H1 (cell line): Measurements from ENCODE around the gene GHRHR.

Source experiments
- CHD2 ChIP-seq: IDR thresholded peaks from 2 replicates; pipeline ENCODE4 v1.6.1; 2012; ENCODE audit warnings: low read length, improper control_type of control experiment
- RNF2 ChIP-seq: fragments of 200-900, 300-1000 bp; sonication (generic); IDR thresholded peaks from 2 replicates; pipeline ENCODE4 v1.7.1; 2016; ENCODE audit warnings: borderline replicate concordance, low read depth, mild to moderate bottlenecking, antibody characterized with exemption, low read length; ENCODE audit not compliant: poor library complexity, severe bottlenecking; ENCODE audit errors: missing control alignments
- YY1 ChIP-seq: IDR thresholded peaks from 2 replicates; pipeline ENCODE4 v1.6.1; 2011; ENCODE audit warnings: low read depth, mild to moderate bottlenecking, low read length
- TF ChIP-seq, protein P1 (sequence below), 3 experiments: IDR thresholded peaks; 1 replicate in 2 of 3; 2 replicates in 1 of 3; pipeline versions ENCODE4 v1.5.1 to v1.6.1; 2011; ENCODE audit warnings: low read length in 3 of 3, mild to moderate bottlenecking in 3 of 3, inconsistent platforms in 2 of 3, low read depth in 1 of 3, moderate library complexity in 1 of 3; ENCODE audit not compliant: insufficient read depth in 1 of 3; ENCODE audit errors: control extremely low read depth in 1 of 3

DNA sequence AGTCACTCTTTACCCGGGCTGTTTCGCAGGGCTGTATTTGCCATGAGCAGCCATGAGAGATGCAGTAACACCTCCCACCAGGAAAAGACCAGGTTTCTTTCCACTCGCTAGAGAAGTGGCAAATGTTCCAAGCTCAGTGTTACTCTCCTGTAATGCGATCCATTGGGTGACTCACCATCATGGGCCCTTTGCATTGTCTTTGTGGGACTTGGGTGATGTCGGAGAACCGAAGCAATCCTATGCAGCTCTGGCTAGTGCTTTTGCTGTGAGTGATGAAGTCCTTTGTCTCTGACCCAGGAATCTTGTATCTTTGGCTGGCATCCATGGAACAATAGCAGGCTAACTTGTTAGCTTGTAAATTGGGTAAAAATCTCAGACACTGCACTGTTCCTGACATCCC lies 40.0 kb downstream of the GHRHR start:
- TF ChIP-seq, protein P1, sequence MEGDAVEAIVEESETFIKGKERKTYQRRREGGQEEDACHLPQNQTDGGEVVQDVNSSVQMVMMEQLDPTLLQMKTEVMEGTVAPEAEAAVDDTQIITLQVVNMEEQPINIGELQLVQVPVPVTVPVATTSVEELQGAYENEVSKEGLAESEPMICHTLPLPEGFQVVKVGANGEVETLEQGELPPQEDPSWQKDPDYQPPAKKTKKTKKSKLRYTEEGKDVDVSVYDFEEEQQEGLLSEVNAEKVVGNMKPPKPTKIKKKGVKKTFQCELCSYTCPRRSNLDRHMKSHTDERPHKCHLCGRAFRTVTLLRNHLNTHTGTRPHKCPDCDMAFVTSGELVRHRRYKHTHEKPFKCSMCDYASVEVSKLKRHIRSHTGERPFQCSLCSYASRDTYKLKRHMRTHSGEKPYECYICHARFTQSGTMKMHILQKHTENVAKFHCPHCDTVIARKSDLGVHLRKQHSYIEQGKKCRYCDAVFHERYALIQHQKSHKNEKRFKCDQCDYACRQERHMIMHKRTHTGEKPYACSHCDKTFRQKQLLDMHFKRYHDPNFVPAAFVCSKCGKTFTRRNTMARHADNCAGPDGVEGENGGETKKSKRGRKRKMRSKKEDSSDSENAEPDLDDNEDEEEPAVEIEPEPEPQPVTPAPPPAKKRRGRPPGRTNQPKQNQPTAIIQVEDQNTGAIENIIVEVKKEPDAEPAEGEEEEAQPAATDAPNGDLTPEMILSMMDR (IDR thresholded peaks at IDR 0.05; ENCODE audit: control extremely low read depth in 1 of 3, insufficient read depth in 1 of 3, low read depth in 1 of 3, low read length in 3 of 3): no peak
- TF ChIP-seq YY1 (no peak), RNF2 (no peak), CHD2 (no peak)
